Activated CD4-positive, alpha-beta T cell treated with anti-CD3 and anti-CD28 coated beads, Interleukin-2, amount 10 ng/mL, durations not matched to agents 7 days and 5 days (primary cell): ENCODE data around the gene GSTM2. TPM values are rescaled to one million over a fixed set of nuclear protein-coding genes. Genes with fewer than 3 reads are reported as not detected.

Experiments used
- CTCF ChIA-PET: fragments of 350-600 bp; sonication (Branson Sonifier 250); formaldehyde crosslinking; loops from one replicate; lab custom pipeline; 2021; ENCODE audit warnings: antibody characterized with exemption; lab: Charles Lee
- POLR2A ChIA-PET: fragments of 350-600 bp; sonication (Branson Sonifier 250); formaldehyde crosslinking; loops from one replicate; lab custom pipeline; 2021; ENCODE audit warnings: antibody characterized with exemption; lab: Charles Lee
- DNase-seq: peaks from one replicate; pipeline ENCODE4 v3.0.0-alpha.2; 2020
- H3K27ac Mint-ChIP-seq: one replicate; pipeline ENCODE4 v1.8.0; 2021; ENCODE audit warnings: mild to moderate bottlenecking, moderate library complexity, mixed read lengths
- H3K27me3 Mint-ChIP-seq: one replicate; pipeline ENCODE4 v1.8.0; 2021; ENCODE audit warnings: mixed read lengths
- H3K36me3 Mint-ChIP-seq: one replicate; pipeline ENCODE4 v1.8.0; 2021; ENCODE audit warnings: low read depth, mixed read lengths
- H3K4me1 Mint-ChIP-seq: one replicate; pipeline ENCODE4 v1.8.0; 2021; ENCODE audit warnings: mixed read lengths
- H3K4me3 Mint-ChIP-seq: one replicate; pipeline ENCODE4 v1.8.0; 2021; ENCODE audit warnings: mild to moderate bottlenecking, moderate library complexity, mixed read lengths
- H3K9me3 Mint-ChIP-seq: one replicate; pipeline ENCODE4 v1.8.0; 2021; ENCODE audit warnings: mixed read lengths
- total RNA-seq, 2 experiments: library from RNA; stranded (reverse); gene quantifications; one replicate each; pipeline ENCODE4 v1.2.3, GENCODE V29; 2021

GSTM2 gene
- total RNA-seq, 2 experiments from 2014 or later = 33.4 to 33.5 TPM

DNA sequence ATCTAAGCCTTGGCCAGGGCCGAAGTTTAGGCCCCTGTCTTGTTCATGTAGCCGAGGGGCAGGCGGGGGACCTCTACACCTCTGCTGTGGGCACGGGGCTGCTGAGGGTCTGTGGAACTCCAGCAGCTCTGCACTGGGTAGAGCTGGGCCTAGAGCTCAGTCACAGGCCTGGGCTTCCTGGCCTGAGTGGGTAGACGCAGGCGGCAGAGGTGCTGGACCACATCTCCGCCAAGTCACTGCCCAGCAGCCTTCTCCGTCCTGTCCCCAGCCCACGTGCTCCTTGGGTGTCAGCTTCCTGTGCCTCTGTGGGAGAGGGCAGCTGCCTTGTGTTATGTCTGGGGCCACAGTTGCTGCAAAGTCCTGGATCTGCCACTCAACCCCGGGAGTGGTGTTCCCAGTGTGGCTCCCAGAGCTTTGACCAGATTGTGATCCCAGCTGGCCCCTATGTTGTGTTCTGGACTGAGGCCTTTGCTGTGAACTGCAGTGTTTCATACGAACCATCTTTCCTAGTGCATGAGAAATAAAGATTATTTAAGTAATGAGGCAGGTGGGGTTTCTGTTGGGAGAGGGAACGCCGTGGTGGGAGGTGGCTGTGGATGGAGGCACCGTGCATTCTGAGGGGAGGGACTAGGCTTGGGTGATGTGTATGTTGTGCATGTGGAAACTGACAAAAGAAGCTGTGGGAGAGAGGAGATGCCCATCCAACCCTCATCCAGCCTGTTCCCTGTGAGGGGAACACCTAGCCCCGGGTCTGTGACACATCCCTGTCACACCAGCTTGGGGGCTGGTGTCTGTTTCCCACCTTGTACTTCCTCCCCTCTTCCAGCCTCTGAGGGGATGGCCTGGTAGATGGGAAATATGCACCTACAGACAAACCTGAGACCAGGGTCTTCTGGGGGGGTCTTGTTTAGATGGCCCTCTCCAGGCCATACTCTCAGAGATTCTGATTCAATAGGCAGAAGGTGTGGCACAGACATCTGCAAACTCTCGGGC, 36.0 kb upstream of the GSTM2 start:
- POLR2A ChIA-PET = no interaction called here
- peaks cover 14% of the 10 kb centered on the region for H3K4me1 Mint-ChIP-seq
- H3K9me3 Mint-ChIP-seq = no peaks in the 10 kb centered on the region
- CTCF ChIA-PET = interaction anchor here (1.4 to 10.3 kb wide), 4 partner anchors 7 to 86 kb away, joined by 3 to 67 read pairs (median 26); partner anchors contain the start of genes GNAI3 and GNAT2
- no peak overlapping the region for H3K4me3 Mint-ChIP-seq
- peak; percentile 4 for DNase-seq
- H3K27ac Mint-ChIP-seq = no peak overlapping the region
- H3K36me3 Mint-ChIP-seq = peaks cover 32% of the 10 kb centered on the region
- H3K27me3 Mint-ChIP-seq = no peaks in the 10 kb centered on the region

DNA sequence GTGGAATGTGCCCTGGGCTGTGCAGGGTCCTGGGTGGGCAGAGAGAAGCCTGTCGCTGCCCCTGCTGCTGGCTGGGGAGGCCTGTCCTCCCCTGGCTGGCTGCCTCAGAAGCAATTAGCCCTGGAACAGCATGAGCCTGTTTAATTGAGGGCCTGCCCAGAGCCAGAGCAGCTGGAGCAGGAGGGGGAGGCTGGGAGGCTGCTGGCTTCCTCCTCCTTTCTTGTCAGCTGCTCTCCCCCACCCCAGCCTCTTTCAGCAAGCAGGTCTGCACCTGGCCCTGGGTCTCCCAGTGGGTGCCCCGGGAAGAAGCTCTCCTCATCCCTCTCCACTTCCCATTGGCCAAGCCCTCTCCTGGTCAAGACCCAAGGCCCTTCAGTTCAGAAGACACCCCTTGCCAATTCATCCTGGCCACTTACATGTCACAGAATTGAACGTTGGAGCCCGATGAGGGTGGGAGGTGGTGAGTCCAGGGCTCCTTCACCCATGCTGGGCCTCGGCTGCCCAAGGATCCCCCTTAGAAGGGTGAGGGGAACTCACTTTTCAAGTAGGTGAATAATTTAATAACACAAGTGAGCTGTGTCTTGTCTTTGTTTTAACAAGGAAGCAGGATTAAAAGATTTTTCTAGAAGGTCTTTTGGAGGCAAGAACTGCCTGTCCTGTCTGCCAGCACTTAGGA, 35.0 kb upstream of the GSTM2 start:
- H3K9me3 Mint-ChIP-seq = no peaks in the 10 kb centered on the region
- H3K27ac Mint-ChIP-seq = peak overlapping the region; percentile 57
- DNase-seq = peak; percentile 3
- no peaks in the 10 kb centered on the region for H3K27me3 Mint-ChIP-seq
- ChIA-PET POLR2A (no interaction called here), CTCF (interaction anchor here (0.7 to 10.3 kb wide), 6 partner anchors 6 to 351 kb away, joined by 3 to 67 read pairs (median 4); partner anchors contain the start of gene AHCYL1)
- peaks cover 27% of the 10 kb centered on the region for H3K36me3 Mint-ChIP-seq
- peaks cover 14% of the 10 kb centered on the region for H3K4me1 Mint-ChIP-seq
- no peak overlapping the region for H3K4me3 Mint-ChIP-seq

DNA sequence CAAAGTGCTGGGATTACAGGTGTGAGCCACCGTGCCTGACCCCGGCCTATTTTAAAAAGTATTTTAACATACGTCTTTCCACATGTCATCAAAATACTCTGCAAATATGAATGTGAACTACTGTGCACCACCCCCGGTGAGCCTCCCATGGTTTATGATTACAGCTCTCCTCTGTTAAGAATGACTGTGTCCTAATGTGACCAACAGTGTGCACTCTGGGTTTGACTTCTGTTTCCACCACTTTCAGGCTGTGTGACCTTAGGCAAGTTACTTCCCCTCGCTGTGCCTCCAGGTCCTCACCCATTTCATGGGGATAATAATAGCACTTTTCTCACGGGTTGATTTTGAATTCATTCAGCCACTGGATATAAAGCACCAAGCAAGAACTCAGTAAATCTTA, 33.6 kb upstream of the GSTM2 start:
- peaks cover 14% of the 10 kb centered on the region for H3K4me1 Mint-ChIP-seq
- peak; percentile 4 for DNase-seq
- no peaks in the 10 kb centered on the region for H3K27me3 Mint-ChIP-seq
- H3K36me3 Mint-ChIP-seq = peaks cover 22% of the 10 kb centered on the region
- ChIA-PET POLR2A (no interaction called here), CTCF (interaction anchor here (0.6 to 6.7 kb wide), 3 partner anchors 88 to 372 kb away, joined by 4 to 35 read pairs (median 5); partner anchors contain the start of gene AHCYL1)
- H3K9me3 Mint-ChIP-seq = no peaks in the 10 kb centered on the region
- no peak overlapping the region for H3K4me3 Mint-ChIP-seq
- H3K27ac Mint-ChIP-seq = no peak overlapping the region

DNA sequence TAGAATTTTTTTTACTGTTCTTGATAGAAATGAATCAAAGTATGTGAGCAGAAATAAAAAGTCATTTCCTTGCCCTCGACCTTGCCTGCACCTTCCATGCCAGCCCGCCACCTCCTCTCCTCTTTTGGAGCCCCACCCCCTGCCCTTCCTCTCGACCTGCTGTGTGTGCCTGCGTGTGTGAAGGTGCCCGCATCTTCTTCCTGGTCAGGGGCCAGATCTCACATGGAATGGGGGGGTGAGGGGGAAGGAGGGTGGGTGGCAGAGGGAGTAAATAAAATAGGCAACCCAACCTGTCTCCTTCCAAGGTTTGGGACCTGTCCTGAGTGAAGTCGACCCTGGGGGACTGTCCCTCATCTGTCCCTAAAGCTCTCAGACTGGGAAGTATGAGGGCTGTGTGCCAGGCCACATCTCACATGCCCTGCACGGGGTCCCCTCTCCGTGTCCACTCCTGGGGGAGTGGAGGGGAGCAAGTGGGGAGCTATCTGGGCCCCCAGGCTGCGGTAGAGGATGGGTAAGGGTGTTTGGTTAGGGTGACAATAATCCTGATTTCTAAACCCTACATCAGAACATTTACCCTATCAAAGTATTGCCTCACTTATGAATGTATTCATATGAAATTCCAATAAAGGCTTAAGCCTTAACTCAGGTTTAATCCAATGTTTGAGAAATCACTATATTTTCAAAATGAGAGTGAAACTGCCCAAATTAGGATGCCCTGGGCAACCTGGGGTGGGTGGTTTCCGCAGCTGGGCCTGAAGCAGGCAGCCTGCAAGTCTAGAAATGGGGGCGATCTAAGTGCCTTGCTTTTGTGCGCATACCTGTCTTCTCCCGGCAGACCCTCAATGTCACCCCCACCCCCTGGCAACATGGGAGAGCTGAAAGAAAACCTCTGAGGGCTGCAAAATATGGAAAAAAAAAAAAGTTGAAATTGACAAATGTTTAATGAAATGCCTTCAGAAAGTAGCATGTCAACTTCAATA, 32.8 kb upstream of the GSTM2 start:
- no peak overlapping the region for H3K4me3 Mint-ChIP-seq
- no peak overlapping the region for H3K27ac Mint-ChIP-seq
- ChIA-PET POLR2A (no interaction called here), CTCF (interaction anchor here (1.0 to 7.1 kb wide), 8 partner anchors 10 to 350 kb away, joined by 3 to 112 read pairs (median 8); partner anchors contain the start of gene AHCYL1)
- no peaks in the 10 kb centered on the region for H3K9me3 Mint-ChIP-seq
- peaks cover 16% of the 10 kb centered on the region for H3K4me1 Mint-ChIP-seq
- no peaks in the 10 kb centered on the region for H3K27me3 Mint-ChIP-seq
- peak; percentile 31 for DNase-seq
- H3K36me3 Mint-ChIP-seq = peaks cover 15% of the 10 kb centered on the region

DNA sequence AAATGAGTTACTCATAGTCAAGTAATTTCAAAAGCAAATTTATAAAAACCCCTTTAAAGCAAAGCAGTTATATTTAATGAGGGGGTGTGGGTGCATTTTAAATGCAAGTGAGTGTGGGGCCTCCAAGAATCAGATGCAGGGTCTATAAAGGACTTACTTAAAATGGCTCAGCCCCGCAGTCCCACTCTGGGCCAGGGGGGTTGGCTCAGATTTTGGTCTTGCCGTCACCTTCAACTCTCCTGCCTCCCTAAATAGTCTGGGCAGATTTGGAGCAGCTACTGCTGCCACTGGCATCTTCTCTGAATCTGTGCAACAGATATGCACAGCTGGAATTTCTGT, 32.0 kb upstream of the GSTM2 start:
- peak; percentile 4 for DNase-seq
- peaks cover 11% of the 10 kb centered on the region for H3K36me3 Mint-ChIP-seq
- POLR2A ChIA-PET = no interaction called here

DNA sequence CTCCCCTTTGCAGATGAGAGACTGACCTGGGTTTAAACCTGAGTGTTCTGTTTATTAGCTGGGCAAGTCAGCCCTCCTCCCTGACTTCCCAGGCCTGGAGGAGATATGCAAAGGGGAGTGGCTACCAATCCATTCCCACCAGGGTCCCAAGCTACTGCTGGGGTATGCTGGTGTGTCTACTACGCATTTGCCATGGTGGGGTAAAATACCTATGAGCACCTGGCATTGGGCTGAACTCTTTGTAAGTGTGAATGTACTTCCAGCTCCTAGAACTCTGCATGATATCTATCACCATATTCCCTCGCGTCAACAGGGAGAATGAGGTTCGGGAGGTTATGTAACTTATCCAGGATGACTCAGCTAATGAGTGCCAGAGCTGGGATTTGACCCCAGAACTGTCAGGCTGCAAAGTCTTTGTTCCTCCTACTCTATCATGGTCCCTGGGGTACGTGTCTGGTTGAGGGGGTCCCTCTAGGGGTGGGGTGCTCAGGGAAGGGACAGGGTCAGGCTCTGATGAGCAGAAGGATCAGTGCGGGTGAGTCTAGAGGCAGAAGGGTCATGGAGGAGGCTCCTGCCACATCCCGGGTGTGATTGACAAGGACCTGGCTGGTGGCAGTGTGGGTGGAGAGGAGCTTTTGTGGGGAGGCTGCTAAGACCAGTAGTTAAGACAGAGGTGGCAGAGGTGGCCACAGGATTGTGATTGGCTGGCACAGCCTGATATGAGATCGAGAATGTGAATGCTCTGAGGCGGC, 31.5 kb upstream of the GSTM2 start:
- POLR2A ChIA-PET = no interaction called here
- no peak overlapping the region for H3K4me3 Mint-ChIP-seq

More for the DNA sequence above, 32.0 kb upstream of the GSTM2 start:
- Mint-ChIP-seq H3K27ac (no peak overlapping the region), H3K4me3 (no peak overlapping the region), H3K4me1 (peaks cover 20% of the 10 kb centered on the region), H3K27me3 (no peaks in the 10 kb centered on the region), H3K9me3 (no peaks in the 10 kb centered on the region)
- CTCF ChIA-PET = interaction anchor here (0.9 to 7.1 kb wide), 7 partner anchors 8 to 349 kb away, joined by 3 to 112 read pairs (median 10); partner anchors contain the start of gene AHCYL1

DNA sequence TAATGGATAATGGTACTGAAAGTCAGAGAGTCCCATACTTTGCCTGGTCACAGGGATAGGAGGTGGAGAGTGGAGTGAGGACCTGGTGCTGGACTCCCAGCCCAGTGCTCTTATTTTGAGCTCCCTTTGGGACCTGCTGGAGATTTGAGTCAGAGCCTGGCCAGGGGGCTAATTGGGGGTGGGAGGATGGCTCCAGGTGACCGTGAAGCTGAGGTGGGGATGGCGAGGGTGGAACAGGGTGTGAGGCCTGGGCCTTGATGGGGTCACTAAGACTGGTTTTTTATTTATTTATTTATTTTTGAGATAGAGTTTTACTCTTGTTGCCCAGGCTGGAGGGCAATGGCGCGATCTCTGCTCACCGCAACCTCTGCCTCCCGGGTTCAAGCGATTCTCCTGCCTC, 30.4 kb upstream of the GSTM2 start:
- H3K4me1 Mint-ChIP-seq = peaks cover 20% of the 10 kb centered on the region
- H3K27me3 Mint-ChIP-seq = no peaks in the 10 kb centered on the region

More for the DNA sequence above, 31.5 kb upstream of the GSTM2 start:
- Mint-ChIP-seq H3K36me3 (peaks cover 6% of the 10 kb centered on the region), H3K9me3 (no peaks in the 10 kb centered on the region), H3K4me1 (peaks cover 20% of the 10 kb centered on the region), H3K27ac (no peak overlapping the region), H3K27me3 (no peaks in the 10 kb centered on the region)
- CTCF ChIA-PET = interaction anchor here (0.7 to 7.1 kb wide), 8 partner anchors 9 to 348 kb away, joined by 3 to 112 read pairs (median 8); partner anchors contain the start of gene AHCYL1
- DNase-seq = peak; percentile 4

DNA sequence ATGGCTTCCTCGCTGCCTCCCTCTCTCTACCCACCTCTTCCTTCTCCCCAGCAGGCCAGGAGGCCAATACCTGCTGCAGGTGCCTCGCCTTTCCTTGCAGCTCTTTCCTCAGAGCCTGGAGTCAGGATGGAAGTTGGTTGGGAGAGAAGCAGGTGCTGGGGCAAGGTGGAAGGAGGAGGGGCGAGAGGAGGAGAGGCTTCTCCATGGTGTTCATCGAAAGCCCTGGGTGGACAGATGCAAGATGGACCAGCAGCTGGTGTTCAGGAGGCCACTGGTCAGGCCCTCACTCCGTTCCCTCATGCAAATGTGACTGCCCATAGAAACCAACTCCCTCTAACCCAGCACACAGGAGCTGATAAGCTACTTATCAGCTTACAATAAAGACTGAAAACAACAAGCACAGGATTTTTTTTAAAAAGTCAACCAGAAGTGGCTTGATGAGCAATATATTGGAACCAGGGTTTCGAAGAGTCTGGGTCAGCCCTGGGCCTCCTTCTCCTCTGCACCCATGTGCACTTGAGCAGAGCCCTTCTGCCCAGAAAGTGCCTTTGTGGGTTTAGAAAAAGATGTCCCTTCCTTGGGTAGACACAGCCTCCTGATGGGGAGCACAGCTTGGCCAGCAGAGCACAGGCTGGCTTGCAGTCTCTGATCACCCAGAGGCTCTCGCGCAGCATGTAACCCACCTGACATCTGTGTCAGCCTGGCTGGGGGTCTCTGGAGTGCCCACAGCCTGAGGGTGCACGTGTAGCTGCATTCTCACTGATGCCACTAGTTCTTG, 28.6 kb upstream of the GSTM2 start:
- no peaks in the 10 kb centered on the region for H3K9me3 Mint-ChIP-seq
- H3K4me1 Mint-ChIP-seq = peaks cover 32% of the 10 kb centered on the region
- peak; percentile 5 for DNase-seq
- CTCF ChIA-PET = interaction anchor here (0.6 to 7.1 kb wide), 30 partner anchors 11 to 426 kb away, joined by 3 to 112 read pairs (median 6); partner anchors contain the start of genes AHCYL1, AMPD2, GNAI3 and GNAT2
- no peak overlapping the region for H3K27ac Mint-ChIP-seq
- no peaks in the 10 kb centered on the region for H3K27me3 Mint-ChIP-seq
- H3K36me3 Mint-ChIP-seq = no peaks in the 10 kb centered on the region
- POLR2A ChIA-PET = interaction anchor here (0.6 kb wide), 1 partner anchor 314 kb away, joined by 3 read pairs; no protein-coding TSS in a partner anchor
- no peak overlapping the region for H3K4me3 Mint-ChIP-seq

More for the DNA sequence above, 30.4 kb upstream of the GSTM2 start:
- Mint-ChIP-seq H3K36me3 (no peaks in the 10 kb centered on the region), H3K9me3 (no peaks in the 10 kb centered on the region), H3K27ac (no peak overlapping the region), H3K4me3 (no peak overlapping the region)
- ChIA-PET POLR2A (no interaction called here), CTCF (interaction anchor here (0.9 to 7.1 kb wide), 7 partner anchors 10 to 347 kb away, joined by 3 to 112 read pairs (median 10); partner anchors contain the start of gene AHCYL1)
- no peak for DNase-seq

DNA sequence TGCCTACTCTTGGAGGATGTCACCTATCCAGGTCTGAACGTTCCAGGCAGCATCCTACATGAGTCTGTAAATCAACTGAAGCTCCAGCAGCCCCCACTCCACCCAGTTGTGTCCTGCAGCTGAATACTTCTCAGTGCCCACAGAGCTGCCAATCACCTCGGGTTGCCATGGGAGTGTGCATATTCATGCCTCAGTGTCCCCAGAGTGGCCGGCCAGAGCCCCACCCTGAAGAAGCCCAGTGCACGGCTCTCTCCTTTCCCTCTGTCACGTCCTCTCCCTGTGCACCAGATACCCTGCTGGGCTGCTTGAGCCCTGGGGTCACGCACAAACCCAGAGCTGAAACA, 28.0 kb upstream of the GSTM2 start:
- H3K4me3 Mint-ChIP-seq = no peak overlapping the region
- H3K9me3 Mint-ChIP-seq = no peaks in the 10 kb centered on the region
- DNase-seq = no peak
- H3K27me3 Mint-ChIP-seq = no peaks in the 10 kb centered on the region
- POLR2A ChIA-PET = interaction anchor here (1.2 kb wide), 1 partner anchor 134 kb away, joined by 3 read pairs; no protein-coding TSS in a partner anchor
- H3K4me1 Mint-ChIP-seq = peaks cover 26% of the 10 kb centered on the region
- CTCF ChIA-PET = interaction anchor here (0.5 to 7.1 kb wide), 44 partner anchors 11 to 1483 kb away, joined by 3 to 112 read pairs (median 5); partner anchors contain the start of genes AHCYL1, AMPD2, GNAI3 and GNAT2
- no peak overlapping the region for H3K27ac Mint-ChIP-seq
- no peaks in the 10 kb centered on the region for H3K36me3 Mint-ChIP-seq

DNA sequence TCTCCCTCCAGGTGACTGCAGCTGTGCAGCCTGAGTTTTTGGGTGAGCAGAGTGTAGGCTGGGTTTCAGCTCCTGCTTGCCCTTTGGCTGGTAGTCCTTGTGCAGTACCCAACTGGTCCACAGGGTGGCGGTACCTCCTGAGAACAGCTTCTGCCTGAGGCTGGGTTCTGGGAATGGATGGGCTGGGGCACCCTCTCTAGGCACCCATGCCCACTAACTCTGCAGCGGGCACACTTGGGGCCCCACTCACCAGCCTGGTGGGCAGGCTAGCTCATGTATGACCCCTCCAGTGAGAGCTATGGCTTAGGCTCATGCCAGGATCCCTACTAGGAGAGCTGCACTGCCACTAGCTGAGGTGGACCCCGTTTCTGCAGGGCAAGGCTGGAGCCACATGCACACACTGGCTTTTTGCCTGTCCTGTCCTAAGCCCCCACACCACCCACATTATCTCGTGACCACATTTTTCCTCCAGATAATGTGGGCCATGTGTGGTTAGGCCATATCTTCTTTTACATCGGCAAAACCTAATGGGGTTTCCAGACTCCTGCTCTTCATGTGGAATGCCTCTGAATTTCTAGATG, 27.5 kb upstream of the GSTM2 start:
- no peaks in the 10 kb centered on the region for H3K27me3 Mint-ChIP-seq
- no peak overlapping the region for H3K4me3 Mint-ChIP-seq
- H3K4me1 Mint-ChIP-seq = peaks cover 21% of the 10 kb centered on the region
- peak; percentile 93 for DNase-seq
- H3K9me3 Mint-ChIP-seq = no peaks in the 10 kb centered on the region
- ChIA-PET CTCF (interaction anchor here (0.5 to 7.1 kb wide), 46 partner anchors 10 to 1482 kb away, joined by 3 to 112 read pairs (median 5); partner anchors contain the start of genes AHCYL1, AMPD2, GNAI3 and GNAT2), POLR2A (interaction anchor here (1.2 kb wide), 1 partner anchor 134 kb away, joined by 3 read pairs; no protein-coding TSS in a partner anchor)
- no peaks in the 10 kb centered on the region for H3K36me3 Mint-ChIP-seq
- no peak overlapping the region for H3K27ac Mint-ChIP-seq
